Mesendoderm (in vitro differentiated cells): ENCODE results near the gene CD33.

Source experiments
- DNase-seq: peaks from one replicate; pipeline ENCODE4 v3.0.0; 2013
- H2AK5ac ChIP-seq: 2 replicates; pipeline ENCODE4 v1.6.1; 2013; ENCODE audit warnings: low read length, inconsistent platforms
- H2BK120ac ChIP-seq: 2 replicates; pipeline ENCODE4 v1.6.1; 2013; ENCODE audit warnings: low read depth, mild to moderate bottlenecking, low read length, moderate library complexity, mixed read lengths
- H2BK15ac ChIP-seq: replicated peaks from 2 replicates; pipeline ENCODE4 v1.6.1; 2013; ENCODE audit warnings: low read depth, mild to moderate bottlenecking, moderate library complexity
- H2BK5ac ChIP-seq: 2 replicates; pipeline ENCODE4 v1.6.1; 2013; ENCODE audit warnings: low read length, inconsistent platforms
- H3K18ac ChIP-seq: 2 replicates; pipeline ENCODE4 v1.6.1; 2013; ENCODE audit warnings: mild to moderate bottlenecking, low read length, mixed read lengths
- H3K23ac ChIP-seq: one replicate; pipeline ENCODE4 v1.6.1; 2013; ENCODE audit warnings: low read length
- H3K27ac ChIP-seq: 2 replicates; pipeline ENCODE4 v1.5.1; 2013; ENCODE audit warnings: low read depth, mild to moderate bottlenecking, inconsistent platforms, low read length, moderate library complexity
- H3K27me3 ChIP-seq: 2 replicates; pipeline ENCODE4 v1.6.1; 2013; ENCODE audit warnings: low read length, control low read depth, mild to moderate bottlenecking, inconsistent platforms; ENCODE audit not compliant: insufficient read depth, poor library complexity
- H3K36me3 ChIP-seq: 2 replicates; pipeline ENCODE4 v1.6.1; 2013; ENCODE audit warnings: low read length, inconsistent platforms; ENCODE audit not compliant: control insufficient read depth, insufficient read depth
- H3K4ac ChIP-seq: one replicate; pipeline ENCODE4 v1.6.1; 2013; ENCODE audit warnings: low read depth, mild to moderate bottlenecking, low read length, moderate library complexity
- H3K4me1 ChIP-seq: 2 replicates; pipeline ENCODE4 v1.6.1; 2013; ENCODE audit warnings: low read depth, low read length, inconsistent platforms; ENCODE audit not compliant: control insufficient read depth
- H3K4me2 ChIP-seq: 2 replicates; pipeline ENCODE4 v1.6.1; 2013; ENCODE audit warnings: low read length
- H3K4me3 ChIP-seq: 2 replicates; pipeline ENCODE4 v1.5.1; 2013; ENCODE audit warnings: mild to moderate bottlenecking, low read length
- H3K56ac ChIP-seq: one replicate; pipeline ENCODE4 v1.6.1; 2013; ENCODE audit warnings: low read length
- H3K79me1 ChIP-seq: 2 replicates; pipeline ENCODE4 v1.6.1; 2013; ENCODE audit warnings: low read length, inconsistent platforms
- H3K79me2 ChIP-seq: 2 replicates; pipeline ENCODE4 v1.6.1; 2013; ENCODE audit warnings: mild to moderate bottlenecking, low read length; ENCODE audit not compliant: control insufficient read depth, insufficient read depth
- H3K9ac ChIP-seq: 2 replicates; pipeline ENCODE4 v1.6.1; 2013; ENCODE audit warnings: low read length, inconsistent platforms
- H4K5ac ChIP-seq: one replicate; pipeline ENCODE4 v1.6.1; 2013; ENCODE audit warnings: low read length
- H4K8ac ChIP-seq: one replicate; pipeline ENCODE4 v1.6.1; 2013; ENCODE audit warnings: low read depth, mild to moderate bottlenecking, control low read depth, low read length, moderate library complexity
- WGBS: extraction: QIAGEN DNeasy Blood & Tissue Kit; methylation state at CpG from one replicate; pipeline ENCODE4 v1.1.7; 2013; ENCODE audit warnings: low lambda C conversion rate, missing lambda C conversion rate; ENCODE audit not compliant: insufficient coverage; ENCODE audit errors: extremely low coverage; 5-methylcytosine and 5-hydroxymethylcytosine counted together

Gene CD33

GRCh38 chr19:51247972-51248590 lies 23.2 kb downstream of the CD33 start:
- H2AK5ac ChIP-seq, result no peak overlapping the region

DNA sequence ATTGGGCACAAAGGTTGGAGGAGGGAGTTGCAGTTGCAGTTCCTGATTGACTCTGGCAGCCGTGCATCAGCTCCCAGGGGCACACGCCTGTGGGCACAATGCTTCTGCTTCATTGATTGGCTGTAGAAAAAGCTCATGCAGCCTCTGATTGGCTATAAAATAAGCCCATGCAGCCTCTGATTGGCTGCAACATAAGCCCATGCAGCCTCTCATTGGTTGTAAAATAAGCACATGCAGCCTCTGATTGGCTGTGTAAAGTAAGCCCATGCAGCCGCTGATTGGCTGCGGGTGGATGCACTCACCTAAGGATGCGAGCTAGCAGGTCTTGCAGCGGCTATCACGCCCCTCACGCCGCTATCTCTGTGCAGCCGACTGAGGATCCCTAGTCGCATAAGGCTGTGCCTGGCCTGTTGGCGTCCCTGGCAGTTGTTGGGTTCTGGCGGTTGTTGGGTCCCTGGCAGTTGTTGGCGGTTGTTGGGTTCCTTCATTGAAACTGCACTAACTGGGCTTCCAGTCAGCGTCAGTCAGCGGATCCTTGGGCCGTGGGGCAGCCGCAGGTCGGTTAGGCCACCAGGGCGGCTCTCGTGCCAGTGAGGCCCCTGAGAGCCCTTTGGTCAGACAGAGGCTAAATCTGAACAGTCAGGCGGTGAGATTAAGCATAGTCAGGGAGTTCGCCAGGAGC lies 26.0 kb downstream of the CD33 start, which contains the start of gene SIGLECL1:
TSS of gene SIGLECL1 (plus strand) at position 295 of the 682 bp plus-strand sequence. CDS start 12,993 bp downstream, outside the sequence.
- no peak within 1 kb of the TSS for H3K56ac ChIP-seq
- WGBS, result no CpG with 5 or more reads among the region's 23 CpGs
- H2AK5ac ChIP-seq, result no peak within 1 kb of the TSS
- no peaks in the 10 kb centered on the region for H3K36me3 ChIP-seq
- H2BK120ac ChIP-seq, result no peak within 1 kb of the TSS
- no peak within 1 kb of the TSS for H3K4me3 ChIP-seq
- no peak within 1 kb of the TSS for H3K23ac ChIP-seq
- H4K5ac ChIP-seq, result no peak within 1 kb of the TSS
- no peak within 1 kb of the TSS for H3K4me2 ChIP-seq
- H3K18ac ChIP-seq, result no peak within 1 kb of the TSS
- H3K4me1 ChIP-seq, result no peaks in the 10 kb centered on the region
- H3K79me2 ChIP-seq, result no peaks in the 10 kb centered on the region
- no peak within 1 kb of the TSS for H3K4ac ChIP-seq
- no peak within 1 kb of the TSS for H3K9ac ChIP-seq
- H4K8ac ChIP-seq, result no peak within 1 kb of the TSS
- H3K27ac ChIP-seq, result no peak within 1 kb of the TSS
- no peaks in the 10 kb centered on the region for H3K27me3 ChIP-seq
- no peak within 1 kb of the TSS for H2BK5ac ChIP-seq
- no peaks in the 10 kb centered on the region for H3K79me1 ChIP-seq
- no peak for DNase-seq
- no peak within 1 kb of the TSS for H2BK15ac ChIP-seq

More at GRCh38 chr19:51247972-51248590, 23.2 kb downstream of the CD33 start:
- Histone ChIP-seq H3K79me2 (no peaks in the 10 kb centered on the region), H3K4me3 (no peak overlapping the region), H2BK120ac (no peak overlapping the region), H3K4ac (no peak overlapping the region), H3K36me3 (no peaks in the 10 kb centered on the region), H3K27ac (no peak overlapping the region), H3K27me3 (no peaks in the 10 kb centered on the region), H4K5ac (no peak overlapping the region), H3K79me1 (no peaks in the 10 kb centered on the region), H3K18ac (no peak overlapping the region), H3K4me2 (no peak overlapping the region), H3K56ac (no peak overlapping the region), H3K23ac (no peak overlapping the region), H2BK15ac (no peak overlapping the region), H4K8ac (no peak overlapping the region), H3K4me1 (no peaks in the 10 kb centered on the region), H2BK5ac (no peak overlapping the region), H3K9ac (no peak overlapping the region)
- DNase-seq, result no peak
- WGBS, result no CpG with 5 or more reads among the region's 7 CpGs

GRCh38 chr19:51251468-51251820 lies 26.6 kb downstream of the CD33 start:
- Histone ChIP-seq H3K9ac (no peak overlapping the region), H3K79me1 (no peaks in the 10 kb centered on the region), H3K4me3 (no peak overlapping the region), H2BK5ac (no peak overlapping the region), H2BK15ac (no peak overlapping the region), H4K8ac (no peak overlapping the region), H2BK120ac (no peak overlapping the region), H4K5ac (no peak overlapping the region), H3K27ac (no peak overlapping the region), H3K4me1 (no peaks in the 10 kb centered on the region), H3K18ac (no peak overlapping the region), H3K27me3 (no peaks in the 10 kb centered on the region), H3K36me3 (no peaks in the 10 kb centered on the region), H3K79me2 (no peaks in the 10 kb centered on the region), H2AK5ac (no peak overlapping the region), H3K4me2 (no peak overlapping the region), H3K4ac (no peak overlapping the region), H3K23ac (no peak overlapping the region), H3K56ac (no peak overlapping the region)
- no peak for DNase-seq
- WGBS, result no CpG with 5 or more reads among the region's 9 CpGs

DNA sequence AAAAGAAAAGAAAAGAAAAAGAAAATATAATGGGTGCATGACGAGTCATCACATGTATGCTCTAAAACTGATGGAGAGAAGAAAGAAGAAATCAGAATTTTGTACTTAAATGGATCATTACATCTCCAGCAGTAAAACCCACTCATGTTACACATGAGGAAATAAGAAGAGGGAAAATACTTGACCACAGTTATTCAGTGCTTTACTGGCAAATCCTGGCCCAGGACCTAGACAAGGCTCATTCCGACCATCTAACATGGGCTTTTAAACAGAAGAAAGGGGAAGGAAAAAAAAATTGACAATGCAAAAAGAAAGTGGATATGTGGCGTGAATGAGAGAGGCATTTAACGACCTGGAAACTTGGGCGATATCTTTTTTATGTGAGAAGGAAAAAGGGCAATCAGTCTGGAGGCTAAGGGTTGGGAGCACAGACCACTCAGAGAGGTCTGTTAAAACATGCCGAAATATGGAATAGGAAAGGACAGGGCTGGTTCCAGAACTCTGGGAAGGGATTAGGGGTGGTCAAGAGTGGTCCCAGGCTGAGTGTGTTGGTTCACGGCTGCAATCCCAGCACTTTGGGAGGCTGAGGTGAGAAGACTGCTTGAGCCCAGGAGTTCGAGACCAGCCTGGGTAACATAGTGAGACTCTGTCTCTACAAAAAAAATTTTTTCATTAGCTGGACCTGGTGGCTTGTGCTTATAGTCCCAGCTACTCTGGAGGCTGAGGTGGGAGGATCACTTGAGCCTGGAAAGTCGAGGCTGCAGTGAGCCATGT lies 27.6 kb downstream of the CD33 start:
- no peaks in the 10 kb centered on the region for H3K27me3 ChIP-seq
- no peaks in the 10 kb centered on the region for H3K79me1 ChIP-seq

DNA sequence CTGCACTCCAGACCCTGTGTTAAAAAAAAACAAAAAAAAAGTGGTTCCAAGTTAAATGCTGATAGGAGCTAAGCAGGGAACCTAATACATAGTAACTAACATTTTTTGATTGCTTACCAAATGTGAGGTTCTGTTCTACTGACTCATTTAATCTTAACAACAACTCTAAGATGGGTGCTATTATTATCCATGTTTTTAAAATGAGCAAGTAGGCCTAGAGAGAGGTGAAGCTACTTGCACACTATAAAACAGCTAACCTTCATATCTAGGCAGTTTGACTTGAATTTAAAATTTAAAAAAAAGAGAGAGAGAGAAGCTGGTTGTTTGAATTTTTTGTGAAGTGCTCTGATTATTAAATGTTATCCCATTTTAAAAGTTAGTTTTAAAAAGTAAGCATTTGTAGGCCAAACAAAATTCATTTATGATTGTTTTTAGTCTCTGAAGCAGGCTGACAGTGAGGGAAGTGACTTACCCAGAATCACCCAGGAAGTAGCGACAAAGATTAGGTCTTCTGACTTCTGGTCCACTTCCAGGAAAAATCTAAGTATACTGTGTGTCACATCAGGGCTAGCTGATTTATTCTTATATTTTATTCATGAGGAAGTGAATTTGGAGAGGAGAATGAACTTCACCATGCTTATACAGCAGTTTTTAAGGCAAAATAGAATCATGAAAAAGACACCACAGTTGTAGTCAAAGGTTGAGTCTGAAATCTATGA lies 28.4 kb downstream of the CD33 start:
- Histone ChIP-seq H3K27ac (no peak overlapping the region), H3K36me3 (no peaks in the 10 kb centered on the region), H3K79me2 (no peaks in the 10 kb centered on the region), H3K4me2 (no peak overlapping the region), H3K23ac (no peak overlapping the region), H3K56ac (no peak overlapping the region), H4K8ac (no peak overlapping the region), H2BK15ac (no peak overlapping the region), H2BK5ac (no peak overlapping the region), H2BK120ac (no peak overlapping the region), H3K4me3 (no peak overlapping the region), H2AK5ac (no peak overlapping the region), H3K9ac (no peak overlapping the region), H3K4ac (no peak overlapping the region), H3K18ac (no peak overlapping the region), H3K4me1 (no peaks in the 10 kb centered on the region), H3K27me3 (no peaks in the 10 kb centered on the region), H3K79me1 (no peaks in the 10 kb centered on the region), H4K5ac (no peak overlapping the region)
- WGBS, result no CpG with 5 or more reads among the region's 1 CpG
- DNase-seq, result no peak

More for the DNA sequence above, 27.6 kb downstream of the CD33 start:
- Histone ChIP-seq H3K4ac (no peak overlapping the region), H3K79me2 (no peaks in the 10 kb centered on the region), H3K4me2 (no peak overlapping the region), H3K18ac (no peak overlapping the region), H3K9ac (no peak overlapping the region), H4K8ac (no peak overlapping the region), H3K36me3 (no peaks in the 10 kb centered on the region), H3K56ac (no peak overlapping the region), H3K23ac (no peak overlapping the region), H2BK5ac (no peak overlapping the region), H3K4me1 (no peaks in the 10 kb centered on the region), H3K4me3 (no peak overlapping the region), H2BK15ac (no peak overlapping the region), H2AK5ac (no peak overlapping the region), H4K5ac (no peak overlapping the region), H3K27ac (no peak overlapping the region), H2BK120ac (no peak overlapping the region)
- no peak for DNase-seq
- WGBS, result no CpG with 5 or more reads among the region's 9 CpGs
